Neuronal stem cell (in vitro differentiated cells): ENCODE results near the gene DQX1.

Experiments
- DNase-seq: peaks from one replicate; pipeline ENCODE4 v3.0.0-alpha.2; 2013; ENCODE audit warnings: low spot score
- H2AFZ ChIP-seq: one replicate; pipeline ENCODE4 v1.6.1; 2013; ENCODE audit warnings: mild to moderate bottlenecking, low read length, inconsistent platforms
- H2AK5ac ChIP-seq: 2 replicates; pipeline ENCODE4 v1.6.1; 2013; ENCODE audit warnings: low read depth, mild to moderate bottlenecking, inconsistent platforms, low read length, moderate library complexity, mixed read lengths
- H2BK120ac ChIP-seq: 2 replicates; pipeline ENCODE4 v1.6.1; 2013; ENCODE audit warnings: low read depth, mild to moderate bottlenecking, inconsistent platforms, low read length, moderate library complexity, mixed read lengths
- H2BK12ac ChIP-seq: one replicate; pipeline ENCODE4 v1.6.1; 2013; ENCODE audit warnings: low read length, inconsistent platforms
- H2BK15ac ChIP-seq: 2 replicates; pipeline ENCODE4 v1.6.1; 2013; ENCODE audit warnings: mild to moderate bottlenecking, low read length, inconsistent platforms, mixed read lengths
- H2BK5ac ChIP-seq: one replicate; pipeline ENCODE4 v1.6.1; 2013; ENCODE audit warnings: inconsistent platforms, mild to moderate bottlenecking, low read length, moderate library complexity
- H3K14ac ChIP-seq: one replicate; pipeline ENCODE4 v1.6.1; 2013; ENCODE audit warnings: low read length, inconsistent platforms
- H3K18ac ChIP-seq: 2 replicates; pipeline ENCODE4 v1.6.1; 2013; ENCODE audit warnings: low read length, inconsistent platforms
- H3K23ac ChIP-seq: 2 replicates; pipeline ENCODE4 v1.6.1; 2013; ENCODE audit warnings: low read depth, mild to moderate bottlenecking, mixed read lengths, low read length, inconsistent platforms; ENCODE audit not compliant: poor library complexity
- H3K27ac ChIP-seq: replicated peaks from 3 replicates; pipeline ENCODE4 v1.5.1; 2013; ENCODE audit warnings: low read length, inconsistent platforms
- H3K27me3 ChIP-seq, 3 experiments: 2 replicates each; pipeline ENCODE4 v1.6.1; 2013; ENCODE audit warnings: low read length in 3 of 3, mild to moderate bottlenecking in 2 of 3, inconsistent platforms in 1 of 3, low read depth in 1 of 3, mixed read lengths in 1 of 3, moderate library complexity in 1 of 3; ENCODE audit not compliant: control insufficient read depth in 3 of 3, insufficient read depth in 3 of 3
- H3K36me3 ChIP-seq, 2 donors: replicated peaks in 1 of 2; 2 replicates each; pipeline ENCODE4 v1.6.1; 2013; ENCODE audit warnings: low read length in 2 of 2; ENCODE audit not compliant: control insufficient read depth in 2 of 2, insufficient read depth in 2 of 2
- H3K4ac ChIP-seq: 2 replicates; pipeline ENCODE4 v1.6.1; 2013; ENCODE audit warnings: inconsistent platforms, mild to moderate bottlenecking, low read length, moderate library complexity
- H3K4me1 ChIP-seq, 2 donors: 1 replicate in 1 of 2; 2 replicates in 1 of 2; pipeline ENCODE4 v1.6.1; 2013; ENCODE audit warnings: low read length in 2 of 2, low read depth in 1 of 2; ENCODE audit not compliant: control insufficient read depth in 2 of 2, insufficient read depth in 1 of 2
- H3K4me2 ChIP-seq: one replicate; pipeline ENCODE4 v1.6.1; 2013; ENCODE audit warnings: mild to moderate bottlenecking, low read length, inconsistent platforms; ENCODE audit not compliant: insufficient read depth, poor library complexity, severe bottlenecking
- H3K4me3 ChIP-seq, 2 donors: 2 replicates each; pipeline ENCODE4 v1.5.1; 2013; ENCODE audit warnings: low read length in 2 of 2, mild to moderate bottlenecking in 2 of 2, inconsistent platforms in 1 of 2, moderate library complexity in 1 of 2
- H3K79me1 ChIP-seq: one replicate; pipeline ENCODE4 v1.6.1; 2013; ENCODE audit warnings: low read depth, mild to moderate bottlenecking, inconsistent platforms, low read length, moderate library complexity
- H3K9ac ChIP-seq: one replicate; pipeline ENCODE4 v1.6.1; 2013; ENCODE audit warnings: mild to moderate bottlenecking, low read depth, low read length, inconsistent platforms; ENCODE audit not compliant: poor library complexity
- H3K9me3 ChIP-seq, 2 donors: replicated peaks in 1 of 2; 2 replicates each; pipeline versions ENCODE3 to v1.6.1; 2013; ENCODE audit warnings: low read length in 2 of 2, mild to moderate bottlenecking in 2 of 2, inconsistent platforms in 1 of 2, low read depth in 1 of 2, mixed read lengths in 1 of 2, moderate library complexity in 1 of 2; ENCODE audit not compliant: control insufficient read depth in 2 of 2, insufficient read depth in 1 of 2
- H4K8ac ChIP-seq: one replicate; pipeline ENCODE4 v1.6.1; 2013; ENCODE audit warnings: low read depth, mild to moderate bottlenecking, inconsistent platforms, low read length, moderate library complexity
- H4K91ac ChIP-seq: one replicate; pipeline ENCODE4 v1.6.1; 2013; ENCODE audit warnings: low read length, low read depth, mild to moderate bottlenecking, inconsistent platforms; ENCODE audit not compliant: poor library complexity
- WGBS, 2 donors: extraction: QIAGEN DNeasy Blood & Tissue Kit; methylation state at CpG; one replicate each; pipeline ENCODE4 v1.1.7; 2013; ENCODE audit warnings: missing lambda C conversion rate in 2 of 2, mixed read lengths in 1 of 2; ENCODE audit not compliant: insufficient read length in 2 of 2, insufficient replicate concordance in 1 of 2; ENCODE audit errors: extremely low coverage in 2 of 2; 5-methylcytosine and 5-hydroxymethylcytosine counted together

The DQX1 gene

GRCh38 chr2:74498500-74499266 lies 27.3 kb downstream of the DQX1 start:
- H2BK15ac ChIP-seq, result peak overlapping the region; percentile 37
- peak overlapping the region; percentile 28 for H4K91ac ChIP-seq
- peak overlapping the region; percentile 85 for H2AFZ ChIP-seq
- peak overlapping the region; percentile 82 for H3K4me2 ChIP-seq
- H3K4me3 ChIP-seq, result peak overlapping the region; percentile 41 to 64
- H3K4ac ChIP-seq, result no peak overlapping the region
- DNase-seq, result no peak
- no peak overlapping the region for H2BK5ac ChIP-seq
- no peak overlapping the region for H2BK12ac ChIP-seq
- peaks cover 52 to 82% (median 77%) of the 10 kb centered on the region in 3 experiments for H3K27me3 ChIP-seq
- peak overlapping the region; percentile 77 for H3K9ac ChIP-seq
- no peak overlapping the region for H3K14ac ChIP-seq
- peak overlapping the region; percentile 99 for H3K23ac ChIP-seq
- WGBS, 2 donors, result no CpG with 5 or more reads among the region's 41 CpGs
- H2BK120ac ChIP-seq, result peak overlapping the region; percentile 49
- H3K18ac ChIP-seq, result peak overlapping the region; percentile 83
- H3K79me1 ChIP-seq, result no peaks in the 10 kb centered on the region
- H4K8ac ChIP-seq, result no peak overlapping the region
- H3K4me1 ChIP-seq, result peaks cover 16 to 21% of the 10 kb centered on the region in 2 donors
- no peak overlapping the region for H3K27ac ChIP-seq
- H3K9me3 ChIP-seq, result no peaks in the 10 kb centered on the region
- peaks cover 3 to 9% of the 10 kb centered on the region in 2 donors for H3K36me3 ChIP-seq
- peak overlapping the region; percentile 89 for H2AK5ac ChIP-seq

- DNase-seq, result no peak
- Histone ChIP-seq H3K36me3 (peaks cover 7 to 16% of the 10 kb centered on the region in 2 donors), H3K18ac (peak overlapping the region; percentile 88), H2BK5ac (no peak overlapping the region), H3K14ac (peak overlapping the region; percentile 58), H3K4ac (peak overlapping the region; percentile 24), H3K27me3 (peaks cover 52 to 75% (median 69%) of the 10 kb centered on the region in 3 experiments), H2BK15ac (peak overlapping the region; percentile 34), H3K4me3 (peak overlapping the region; percentile 41 to 74), H2AFZ (peak overlapping the region; percentile 85), H2BK120ac (peak overlapping the region; percentile 49), H4K91ac (peak overlapping the region; percentile 28), H3K4me2 (peak overlapping the region; percentile 82), H2AK5ac (peak overlapping the region; percentile 89), H3K9me3 (no peaks in the 10 kb centered on the region), H3K27ac (no peak overlapping the region), H3K4me1 (peaks cover 16 to 18% of the 10 kb centered on the region in 2 donors), H3K79me1 (no peaks in the 10 kb centered on the region), H2BK12ac (no peak overlapping the region), H4K8ac (peak overlapping the region; percentile 66), H3K23ac (peak overlapping the region; percentile 99), H3K9ac (peak overlapping the region; percentile 85)
- no CpG with 5 or more reads among the region's 61 CpGs for WGBS, 2 donors
Observed at GRCh38 chr2:74497777-74498499, 28.1 kb downstream of the DQX1 start.

- Histone ChIP-seq H2BK12ac (no peak overlapping the region), H3K79me1 (no peaks in the 10 kb centered on the region), H2AK5ac (no peak overlapping the region), H4K91ac (no peak overlapping the region), H3K9me3 (no peaks in the 10 kb centered on the region), H2BK120ac (no peak overlapping the region), H2BK5ac (no peak overlapping the region), H3K9ac (no peak overlapping the region), H3K27me3 (peaks cover 45 to 67% (median 62%) of the 10 kb centered on the region in 3 experiments), H3K14ac (no peak overlapping the region), H4K8ac (no peak overlapping the region), H2AFZ (peak overlapping the region; percentile 85), H3K4me1 (peaks cover 15 to 16% of the 10 kb centered on the region in 2 donors), H3K23ac (no peak overlapping the region), H3K4ac (no peak overlapping the region), H3K4me2 (peak overlapping the region; percentile 82), H3K4me3 (peak overlapping the region; percentile 41 to 74), H2BK15ac (no peak overlapping the region), H3K36me3 (peaks cover 13 to 24% of the 10 kb centered on the region in 2 donors), H3K27ac (no peak overlapping the region), H3K18ac (no peak overlapping the region)
- WGBS, 2 donors, result no CpG with 5 or more reads among the region's 19 CpGs
- DNase-seq, result no peak
Observed at GRCh38 chr2:74496997-74497776, 28.8 kb downstream of the DQX1 start.
